CD4-positive, alpha-beta T cell (primary cell): ENCODE data around the gene LLGL2. TPM values are rescaled to one million over a fixed set of nuclear protein-coding genes. Genes with fewer than 3 reads are reported as not detected.

ENCODE experiments used
- ATAC-seq: fragments of 200-7000 bp; cut with Tn5 transposase; one replicate; pipeline ENCODE4 v1.10.0; 2022; ENCODE audit warnings: mild to moderate bottlenecking; ENCODE audit not compliant: poor library complexity
- CTCF ChIA-PET: fragments of 350-600 bp; sonication (Branson Sonifier 250); formaldehyde crosslinking; loops from one replicate; lab custom pipeline; 2021; ENCODE audit warnings: antibody characterized with exemption, inconsistent platforms; lab: Charles Lee
- POLR2A ChIA-PET: fragments of 350-600 bp; sonication (Branson Sonifier 250); formaldehyde crosslinking; loops from one replicate; lab custom pipeline; 2021; ENCODE audit warnings: antibody characterized with exemption, inconsistent platforms; lab: Charles Lee
- DNase-seq, 14 experiments: peaks; one replicate each; pipeline ENCODE4 v3.0.0-alpha.2; 2013 to 2020; ENCODE audit warnings: mixed read lengths in 2 of 14
- H3K27ac ChIP-seq, 2 donors: one replicate each; pipeline versions ENCODE4 v1.5.1 to v1.7.0; 2013; ENCODE audit warnings: low read length in 2 of 2, low read depth in 1 of 2, mild to moderate bottlenecking in 1 of 2
- H3K27me3 ChIP-seq, 2 experiments: 1 replicate in 1 of 2; 2 replicates in 1 of 2; pipeline versions ENCODE4 v1.6.1 to v1.7.0; 2013; ENCODE audit warnings: low read length in 2 of 2, control low read depth in 1 of 2, mild to moderate bottlenecking in 1 of 2, moderate library complexity in 1 of 2; ENCODE audit not compliant: insufficient read depth in 2 of 2, control insufficient read depth in 1 of 2
- H3K36me3 ChIP-seq: one replicate; pipeline ENCODE4 v1.6.1; 2013; ENCODE audit warnings: low read length, control low read depth; ENCODE audit not compliant: insufficient read depth
- H3K4me1 ChIP-seq: one replicate; pipeline ENCODE4 v1.6.1; 2013; ENCODE audit warnings: low read length, control low read depth; ENCODE audit not compliant: insufficient read depth
- H3K4me3 ChIP-seq: one replicate; pipeline ENCODE4 v1.5.1; 2013; ENCODE audit warnings: mild to moderate bottlenecking, low read length, moderate library complexity
- H3K9me3 ChIP-seq, 2 experiments: 1 replicate in 1 of 2; 2 replicates in 1 of 2; pipeline versions ENCODE4 v1.6.1 to v1.7.0; 2013; ENCODE audit warnings: low read length in 2 of 2, mild to moderate bottlenecking in 2 of 2, control low read depth in 1 of 2, moderate library complexity in 1 of 2; ENCODE audit not compliant: control insufficient read depth in 1 of 2, insufficient read depth in 1 of 2
- H3K27ac Mint-ChIP-seq: one replicate; pipeline ENCODE4 v1.8.0; 2020; ENCODE audit warnings: mixed read lengths
- H3K27me3 Mint-ChIP-seq: one replicate; pipeline ENCODE4 v1.8.0; 2021; ENCODE audit warnings: mixed read lengths
- H3K36me3 Mint-ChIP-seq: one replicate; pipeline ENCODE4 v1.8.0; 2021; ENCODE audit warnings: low read depth, mixed read lengths
- H3K4me1 Mint-ChIP-seq: one replicate; pipeline ENCODE4 v1.8.0; 2021; ENCODE audit warnings: low read depth, mixed read lengths
- H3K4me3 Mint-ChIP-seq: one replicate; pipeline ENCODE4 v1.8.0; 2020; ENCODE audit warnings: mild to moderate bottlenecking, mixed read lengths
- H3K9me3 Mint-ChIP-seq: one replicate; pipeline ENCODE4 v1.8.0; 2020; ENCODE audit warnings: mixed read lengths
- intact Hi-C, 2 experiments: fragments of 100-400 bp; cut with DNase I in 1 of 2; cut with micrococcal nuclease in 1 of 2; formaldehyde crosslinking; loops; one replicate each; pipeline versions ENCODE4 v1.15.1 to v1.9.0; 2023 to 2025; cut with DNase I, micrococcal nuclease
- total RNA-seq, 174 experiments: library from RNA in 2 of 174; stranded (reverse) in 2 of 174; gene quantifications; one replicate each; pipeline ENCODE4 v1.2.3 and lab custom pipeline; 2021 to 2026
- TF ChIP-seq, protein P1 (sequence below): fragments of 200-600 bp; IDR thresholded peaks from one replicate; pipeline ENCODE4 v1.8.0; 2022; ENCODE audit warnings: antibody characterized with exemption, mild to moderate bottlenecking

The LLGL2 gene
- total RNA-seq, 2 experiments from 2014 or later = 31.2 to 34.2 TPM

DNA sequence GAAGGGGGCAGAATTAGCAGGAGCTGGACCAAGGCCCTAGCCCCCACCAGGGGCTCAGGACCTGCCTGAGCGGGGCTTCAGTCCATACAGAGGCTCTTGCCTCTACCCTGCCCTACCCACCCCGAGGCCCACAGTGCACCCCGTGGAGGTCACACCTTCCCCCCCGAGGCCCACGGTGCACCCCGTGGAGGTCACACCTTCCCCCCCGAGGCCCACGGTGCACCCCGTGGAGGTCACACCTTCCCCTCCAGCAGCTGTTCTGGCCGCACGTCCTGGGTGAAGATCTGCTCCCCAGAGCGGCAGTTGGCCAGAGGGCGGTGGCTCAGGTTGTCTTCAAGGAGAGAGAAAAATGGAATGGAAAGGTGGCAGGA is 21.5 kb upstream of the LLGL2 start:
- Histone ChIP-seq H3K4me3 (no peak overlapping the region), H3K36me3 (peaks cover 8% of the 10 kb centered on the region), H3K27ac (no peak overlapping the region), H3K4me1 (no peaks in the 10 kb centered on the region), H3K27me3 (no peaks in the 10 kb centered on the region), H3K9me3 (no peaks in the 10 kb centered on the region)
- DNase-seq (peak in 1 of 14 experiments; percentile 30), ATAC-seq (no peak)
- TF ChIP-seq, protein P1, sequence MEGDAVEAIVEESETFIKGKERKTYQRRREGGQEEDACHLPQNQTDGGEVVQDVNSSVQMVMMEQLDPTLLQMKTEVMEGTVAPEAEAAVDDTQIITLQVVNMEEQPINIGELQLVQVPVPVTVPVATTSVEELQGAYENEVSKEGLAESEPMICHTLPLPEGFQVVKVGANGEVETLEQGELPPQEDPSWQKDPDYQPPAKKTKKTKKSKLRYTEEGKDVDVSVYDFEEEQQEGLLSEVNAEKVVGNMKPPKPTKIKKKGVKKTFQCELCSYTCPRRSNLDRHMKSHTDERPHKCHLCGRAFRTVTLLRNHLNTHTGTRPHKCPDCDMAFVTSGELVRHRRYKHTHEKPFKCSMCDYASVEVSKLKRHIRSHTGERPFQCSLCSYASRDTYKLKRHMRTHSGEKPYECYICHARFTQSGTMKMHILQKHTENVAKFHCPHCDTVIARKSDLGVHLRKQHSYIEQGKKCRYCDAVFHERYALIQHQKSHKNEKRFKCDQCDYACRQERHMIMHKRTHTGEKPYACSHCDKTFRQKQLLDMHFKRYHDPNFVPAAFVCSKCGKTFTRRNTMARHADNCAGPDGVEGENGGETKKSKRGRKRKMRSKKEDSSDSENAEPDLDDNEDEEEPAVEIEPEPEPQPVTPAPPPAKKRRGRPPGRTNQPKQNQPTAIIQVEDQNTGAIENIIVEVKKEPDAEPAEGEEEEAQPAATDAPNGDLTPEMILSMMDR = no peak
- no peak overlapping the region for H3K27ac Mint-ChIP-seq
- no peak overlapping the region for H3K4me3 Mint-ChIP-seq
- peaks cover 6% of the 10 kb centered on the region for H3K36me3 Mint-ChIP-seq
- H3K4me1 Mint-ChIP-seq = no peaks in the 10 kb centered on the region
- intact Hi-C loops = no loop called here
- H3K27me3 Mint-ChIP-seq = no peaks in the 10 kb centered on the region
- POLR2A ChIA-PET = interaction anchor here (1.1 kb wide), 1 partner anchor 12 kb away, joined by 3 read pairs; the partner anchor contains the start of gene TSEN54
- no peaks in the 10 kb centered on the region for H3K9me3 Mint-ChIP-seq
- CTCF ChIA-PET = no interaction called here

DNA sequence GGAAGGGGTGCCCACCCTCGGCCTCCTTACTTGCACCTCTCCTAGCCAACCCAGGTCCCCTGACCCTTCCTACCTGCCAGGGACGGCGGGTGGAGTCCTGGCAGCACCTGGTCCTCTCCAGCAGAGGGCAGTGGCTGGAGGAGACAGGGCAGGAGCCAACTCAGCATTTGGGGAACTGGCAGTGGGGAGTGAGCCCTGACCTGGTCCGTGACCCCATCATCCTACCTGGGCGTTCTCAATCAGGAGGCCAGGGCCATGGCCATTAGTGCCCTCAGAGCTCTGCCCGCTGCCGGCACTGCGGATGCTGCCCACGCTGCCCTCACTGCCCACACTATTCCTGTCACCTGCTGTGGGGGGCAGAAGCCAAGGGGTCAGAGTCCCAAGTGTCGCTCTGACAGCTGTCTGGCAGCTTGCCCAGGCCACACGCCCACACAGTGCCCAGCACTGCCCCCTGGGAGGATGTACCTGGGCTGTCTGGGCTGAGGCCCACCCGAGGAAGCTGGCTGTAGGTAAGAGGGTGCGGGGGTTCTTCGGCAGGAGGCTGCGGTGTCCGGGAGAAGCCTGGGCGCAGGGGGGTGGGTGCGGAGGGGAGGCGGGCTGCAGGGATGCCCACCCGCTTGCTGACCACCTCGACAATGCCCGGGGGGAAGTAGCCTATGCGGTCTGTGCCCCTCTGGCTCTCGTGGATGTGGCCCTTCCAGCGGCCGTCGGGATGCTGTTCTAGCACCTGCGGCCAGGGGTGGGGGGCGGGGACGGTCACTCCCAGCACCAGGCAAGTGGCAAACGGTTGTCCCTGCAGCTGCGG is 20.9 kb upstream of the LLGL2 start:
- no peaks in the 10 kb centered on the region for H3K36me3 Mint-ChIP-seq
- peak in 10 of 14 experiments; percentile 25 to 68 (median 45) for DNase-seq
- H3K4me3 Mint-ChIP-seq = no peak overlapping the region
- TF ChIP-seq, protein P1 = peak; percentile 44
- no peaks in the 10 kb centered on the region for H3K27me3 Mint-ChIP-seq
- H3K9me3 Mint-ChIP-seq = no peaks in the 10 kb centered on the region
- POLR2A ChIA-PET = interaction anchor here (1.1 kb wide), 1 partner anchor 12 kb away, joined by 3 read pairs; the partner anchor contains the start of gene TSEN54
- Histone ChIP-seq H3K4me3 (no peak overlapping the region), H3K36me3 (peaks cover 2% of the 10 kb centered on the region), H3K4me1 (no peaks in the 10 kb centered on the region), H3K9me3 (no peaks in the 10 kb centered on the region), H3K27ac (no peak overlapping the region), H3K27me3 (no peaks in the 10 kb centered on the region)
- peak; percentile 63 for ATAC-seq
- H3K27ac Mint-ChIP-seq = no peak overlapping the region
- intact Hi-C loops = no loop called here
- no peaks in the 10 kb centered on the region for H3K4me1 Mint-ChIP-seq
- CTCF ChIA-PET = no interaction called here

DNA sequence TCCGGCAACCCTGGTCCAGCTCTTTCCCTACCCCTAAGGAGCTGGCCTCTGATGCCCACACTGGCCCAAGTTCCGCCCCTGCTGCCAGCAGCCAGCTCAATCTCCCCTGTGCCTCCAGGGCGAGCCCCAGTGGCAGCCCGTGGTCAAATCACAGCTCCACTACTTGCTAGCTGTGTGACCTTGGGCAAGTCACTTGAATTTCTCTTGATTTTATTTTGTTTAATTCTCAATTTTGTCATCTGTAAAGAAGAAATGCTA is 20.4 kb upstream of the LLGL2 start:
- Histone ChIP-seq H3K9me3 (no peaks in the 10 kb centered on the region), H3K4me3 (no peak overlapping the region), H3K4me1 (no peaks in the 10 kb centered on the region), H3K27me3 (no peaks in the 10 kb centered on the region), H3K27ac (no peak overlapping the region), H3K36me3 (no peaks in the 10 kb centered on the region)
- Mint-ChIP-seq H3K4me3 (no peak overlapping the region), H3K27ac (no peak overlapping the region), H3K27me3 (no peaks in the 10 kb centered on the region), H3K36me3 (no peaks in the 10 kb centered on the region), H3K4me1 (no peaks in the 10 kb centered on the region), H3K9me3 (no peaks in the 10 kb centered on the region)
- intact Hi-C loops = no loop called here
- ChIA-PET CTCF (no interaction called here), POLR2A (interaction anchor here (1.1 kb wide), 1 partner anchor 11 kb away, joined by 3 read pairs; the partner anchor contains the start of gene TSEN54)
- no peak for ATAC-seq
- no peak for DNase-seq
- TF ChIP-seq, protein P1 = no peak
